ENCODE data around the gene HOPX.
"Not testable (repeated sequence)": the region's sequence is repeated elsewhere in the genome, so short reads cannot be mapped to it uniquely, and the experiment has no call there.

HOPX gene

GRCh38 chr4:56640621-56641493 lies 40.2 kb downstream of the HOPX start:
- no peaks in the 10 kb centered on the region for H3K9me3 ChIP-seq (ENCODE audit: severe bottlenecking)
- H3K4me3 ChIP-seq (ENCODE audit: low read depth, low read length), result no peak overlapping the region
- no peaks in the 10 kb centered on the region for H3K27me3 ChIP-seq (ENCODE audit: insufficient read depth, low read depth, severe bottlenecking)
- DNase-seq, result no peak
- H3K27ac ChIP-seq, result no peak overlapping the region
- H3K36me3 ChIP-seq, result no peaks in the 10 kb centered on the region
- TF ChIP-seq CTCF (IDR thresholded peaks at IDR 0.05; ENCODE audit: low read depth, low read length), result no peak

- H3K27ac ChIP-seq, result no peak overlapping the region
- no peaks in the 10 kb centered on the region for H3K36me3 ChIP-seq
- H3K27me3 ChIP-seq (ENCODE audit: insufficient read depth, low read depth, severe bottlenecking), result no peaks in the 10 kb centered on the region
- H3K4me3 ChIP-seq (ENCODE audit: low read depth, low read length), result no peak overlapping the region
- DNase-seq, result no peak
- no peak for TF ChIP-seq CTCF (IDR thresholded peaks at IDR 0.05; ENCODE audit: low read depth, low read length)
- H3K9me3 ChIP-seq (ENCODE audit: severe bottlenecking), result no peaks in the 10 kb centered on the region
Observed at GRCh38 chr4:56637791-56638190, 43.3 kb downstream of the HOPX start.

- Histone ChIP-seq H3K4me3 (ENCODE audit: low read depth, low read length) (no peak overlapping the region), H3K27ac (no peak overlapping the region), H3K9me3 (ENCODE audit: severe bottlenecking) (no peaks in the 10 kb centered on the region), H3K36me3 (no peaks in the 10 kb centered on the region), H3K27me3 (ENCODE audit: insufficient read depth, low read depth, severe bottlenecking) (no peaks in the 10 kb centered on the region)
- no peak for DNase-seq
- no peak for TF ChIP-seq CTCF (IDR thresholded peaks at IDR 0.05; ENCODE audit: low read depth, low read length)
Observed at GRCh38 chr4:56637154-56637553, 43.9 kb downstream of the HOPX start.

- not testable (repeated sequence) for H3K36me3 ChIP-seq; H3K9me3 ChIP-seq (ENCODE audit: severe bottlenecking); DNase-seq; H3K27ac ChIP-seq; H3K27me3 ChIP-seq (ENCODE audit: insufficient read depth, low read depth, severe bottlenecking); H3K4me3 ChIP-seq (ENCODE audit: low read depth, low read length)
Observed at GRCh38 chr4:56634954-56635353, 46.1 kb downstream of the HOPX start.

GRCh38 chr4:56633486-56633885 lies 47.6 kb downstream of the HOPX start:
- H3K9me3 ChIP-seq (ENCODE audit: severe bottlenecking), result no peaks in the 10 kb centered on the region
- no peak for DNase-seq
- no peaks in the 10 kb centered on the region for H3K36me3 ChIP-seq
- H3K27me3 ChIP-seq (ENCODE audit: insufficient read depth, low read depth, severe bottlenecking), result no peaks in the 10 kb centered on the region
- no peak overlapping the region for H3K4me3 ChIP-seq (ENCODE audit: low read depth, low read length)
- TF ChIP-seq CTCF (IDR thresholded peaks at IDR 0.05; ENCODE audit: low read depth, low read length), result no peak
- no peak overlapping the region for H3K27ac ChIP-seq

- Histone ChIP-seq H3K27me3 (ENCODE audit: insufficient read depth, low read depth, severe bottlenecking) (no peaks in the 10 kb centered on the region), H3K27ac (no peak overlapping the region), H3K4me3 (ENCODE audit: low read depth, low read length) (no peak overlapping the region), H3K36me3 (no peaks in the 10 kb centered on the region), H3K9me3 (ENCODE audit: severe bottlenecking) (peaks cover 4% of the 10 kb centered on the region)
- DNase-seq, result no peak
- no peak for TF ChIP-seq CTCF (IDR thresholded peaks at IDR 0.05; ENCODE audit: low read depth, low read length)
Observed at GRCh38 chr4:56630876-56631666, 50.0 kb downstream of the HOPX start.

Data from WERI-Rb-1 (cell line).